Effector memory CD4-positive, alpha-beta T cell (primary cell): ENCODE measurements around the gene FNBP1.
A peak's percentile ranks its signal among the peaks of the same experiment; 100 is the strongest.

Experiments
- DNase-seq, 3 donors: peaks; one replicate each; pipeline ENCODE4 v3.0.0-alpha.2; 2020
- H3K27ac ChIP-seq: 2 replicates; pipeline ENCODE4 v1.7.0; 2013; ENCODE audit warnings: mild to moderate bottlenecking, low read length, moderate library complexity; ENCODE audit not compliant: insufficient read depth, poor library complexity, severe bottlenecking
- H3K27me3 ChIP-seq: replicated peaks from 2 replicates; pipeline ENCODE4 v1.7.0; 2013; ENCODE audit warnings: mild to moderate bottlenecking, low read length; ENCODE audit not compliant: insufficient read depth, control insufficient read depth, poor library complexity, severe bottlenecking
- H3K36me3 ChIP-seq: 2 replicates; pipeline ENCODE4 v1.7.0; 2013; ENCODE audit warnings: mild to moderate bottlenecking, low read length, moderate library complexity; ENCODE audit not compliant: control insufficient read depth, insufficient read depth
- H3K4me1 ChIP-seq: 2 replicates; pipeline ENCODE4 v1.7.0; 2013; ENCODE audit warnings: low read length, mild to moderate bottlenecking; ENCODE audit not compliant: control insufficient read depth, insufficient read depth, poor library complexity, severe bottlenecking
- H3K4me3 ChIP-seq: 2 replicates; pipeline ENCODE4 v1.7.0; 2013; ENCODE audit warnings: low read length, low read depth, mild to moderate bottlenecking; ENCODE audit not compliant: insufficient read depth, poor library complexity, severe bottlenecking
- H3K9me3 ChIP-seq: 2 replicates; pipeline ENCODE4 v1.7.0; 2013; ENCODE audit warnings: mild to moderate bottlenecking, low read length, moderate library complexity; ENCODE audit not compliant: control insufficient read depth

The FNBP1 gene

GRCh38 chr9:129878291-129878690, 164.7 kb downstream of the FNBP1 start:
- Histone ChIP-seq H3K36me3 (peaks cover 39% of the 10 kb centered on the region), H3K27ac (no peak overlapping the region)
- DNase-seq, result no peak

GRCh38 chr9:129876815-129877214, 166.2 kb downstream of the FNBP1 start:
- Histone ChIP-seq H3K27ac (peak overlapping the region; percentile 19), H3K36me3 (peaks cover 32% of the 10 kb centered on the region), H3K4me1 (peaks cover 4% of the 10 kb centered on the region), H3K4me3 (no peak overlapping the region), H3K9me3 (no peaks in the 10 kb centered on the region), H3K27me3 (no peaks in the 10 kb centered on the region)
- DNase-seq, result no peak

More at GRCh38 chr9:129878291-129878690, 164.7 kb downstream of the FNBP1 start:
- Histone ChIP-seq H3K4me1 (peaks cover 4% of the 10 kb centered on the region), H3K4me3 (no peak overlapping the region), H3K9me3 (no peaks in the 10 kb centered on the region), H3K27me3 (no peaks in the 10 kb centered on the region)

GRCh38 chr9:129875687-129876395, 167.1 kb downstream of the FNBP1 start:
- Histone ChIP-seq H3K36me3 (peaks cover 30% of the 10 kb centered on the region), H3K4me1 (peaks cover 4% of the 10 kb centered on the region), H3K9me3 (no peaks in the 10 kb centered on the region), H3K27me3 (no peaks in the 10 kb centered on the region), H3K4me3 (no peak overlapping the region), H3K27ac (peak overlapping the region; percentile 23)
- no peak for DNase-seq

GRCh38 chr9:129875181-129875611, 167.8 kb downstream of the FNBP1 start:
- no peak for DNase-seq
- H3K36me3 ChIP-seq, result peaks cover 30% of the 10 kb centered on the region
- H3K4me1 ChIP-seq, result peaks cover 9% of the 10 kb centered on the region

GRCh38 chr9:129874261-129875101, 168.5 kb downstream of the FNBP1 start:
- peaks cover 16% of the 10 kb centered on the region for H3K4me1 ChIP-seq
- no peak for DNase-seq
- H3K27me3 ChIP-seq, result no peaks in the 10 kb centered on the region
- no peaks in the 10 kb centered on the region for H3K9me3 ChIP-seq
- no peak overlapping the region for H3K4me3 ChIP-seq
- H3K27ac ChIP-seq, result peak overlapping the region; percentile 33
- peaks cover 30% of the 10 kb centered on the region for H3K36me3 ChIP-seq

More at GRCh38 chr9:129875181-129875611, 167.8 kb downstream of the FNBP1 start:
- Histone ChIP-seq H3K9me3 (no peaks in the 10 kb centered on the region), H3K4me3 (no peak overlapping the region), H3K27ac (peak overlapping the region; percentile 33), H3K27me3 (no peaks in the 10 kb centered on the region)

- Histone ChIP-seq H3K9me3 (no peaks in the 10 kb centered on the region), H3K27ac (peak overlapping the region; percentile 14), H3K36me3 (peaks cover 30% of the 10 kb centered on the region), H3K4me1 (peaks cover 24% of the 10 kb centered on the region), H3K4me3 (no peak overlapping the region), H3K27me3 (no peaks in the 10 kb centered on the region)
- no peak for DNase-seq
These were observed 169.3 kb downstream of the FNBP1 start for GRCh38 chr9:129873563-129874190.

GRCh38 chr9:129871046-129871445, 171.9 kb downstream of the FNBP1 start:
- Histone ChIP-seq H3K36me3 (peaks cover 28% of the 10 kb centered on the region), H3K27ac (no peak overlapping the region), H3K9me3 (no peaks in the 10 kb centered on the region), H3K27me3 (no peaks in the 10 kb centered on the region), H3K4me1 (peaks cover 50% of the 10 kb centered on the region), H3K4me3 (no peak overlapping the region)
- no peak for DNase-seq

GRCh38 chr9:129869585-129870501, 173.1 kb downstream of the FNBP1 start:
- Histone ChIP-seq H3K9me3 (no peaks in the 10 kb centered on the region), H3K4me1 (peaks cover 60% of the 10 kb centered on the region), H3K27me3 (no peaks in the 10 kb centered on the region), H3K4me3 (peak overlapping the region; percentile 19), H3K27ac (peak overlapping the region; percentile 91), H3K36me3 (peaks cover 16% of the 10 kb centered on the region)
- no peak for DNase-seq

- Histone ChIP-seq H3K9me3 (no peaks in the 10 kb centered on the region), H3K4me1 (peaks cover 59% of the 10 kb centered on the region), H3K4me3 (no peak overlapping the region), H3K36me3 (peaks cover 8% of the 10 kb centered on the region), H3K27ac (peak overlapping the region; percentile 91), H3K27me3 (no peaks in the 10 kb centered on the region)
- DNase-seq, result peak; percentile 92 to 97 (median 97)
These were observed 174.0 kb downstream of the FNBP1 start for GRCh38 chr9:129868872-129869486.
